GM12891 (cell line): Measurements from ENCODE around the gene PDZRN4. TPM values are rescaled to one million over a fixed set of nuclear protein-coding genes. Genes with fewer than 3 reads are reported as not detected.
"Not testable (repeated sequence)": the region's sequence is repeated elsewhere in the genome, so short reads cannot be mapped to it uniquely, and the experiment has no call there.

Source experiments
- DNase-seq: peaks from one replicate; pipeline ENCODE4 v3.0.0; 2011; ENCODE audit warnings: low spot score; ENCODE audit not compliant: insufficient read length
- FAIRE-seq: peaks from 2 replicates; lab custom pipeline; 2011; peaks lifted over from hg19 to GRCh38; lab: Jason Lieb, UNC
- PAX5 ChIP-seq: IDR thresholded peaks from 2 replicates; pipeline ENCODE4 v1.6.1; 2011; ENCODE audit warnings: low read length, moderate library complexity, mild to moderate bottlenecking; ENCODE audit not compliant: insufficient read depth, severe bottlenecking
- POLR2A ChIP-seq: IDR thresholded peaks from 2 replicates; pipeline ENCODE4 v1.6.1; 2011; ENCODE audit warnings: low read depth, low read length, control low read depth
- POLR2AphosphoS5 ChIP-seq: IDR thresholded peaks from 2 replicates; pipeline ENCODE4 v1.6.1; 2011; ENCODE audit warnings: low read depth, low read length, control low read depth
- POU2F2 ChIP-seq: IDR thresholded peaks from 2 replicates; pipeline ENCODE4 v1.6.1; 2011; ENCODE audit warnings: low read depth, mild to moderate bottlenecking, control low read depth, low read length, moderate library complexity
- SPI1 ChIP-seq: IDR thresholded peaks from 2 replicates; pipeline ENCODE4 v1.6.1; 2011; ENCODE audit warnings: low read depth, low read length, control low read depth
- TAF1 ChIP-seq: IDR thresholded peaks from 2 replicates; pipeline ENCODE4 v1.6.1; 2011; ENCODE audit warnings: low read depth, low read length, control low read depth
- polyA plus RNA-seq: library from polyadenylated mRNA; unstranded; fragments of >200 nt; gene quantifications from one replicate; pipeline ENCODE4 v1.2.1, GENCODE V29; 2012; ENCODE audit warnings: low read depth, missing spikeins, inconsistent platforms; ENCODE audit not compliant: missing spikeins

The PDZRN4 gene
- not detected for polyA plus RNA-seq

GRCh38 chr12:41188058-41188840, at the start of gene PDZRN4:
TSS of gene PDZRN4 (plus strand) at chr12:41188320.
- TF ChIP-seq PAX5 (no peak), POU2F2 (no peak), POLR2A (no peak), POLR2AphosphoS5 (no peak), TAF1 (no peak), SPI1 (no peak)
- no peak for FAIRE-seq
- no peak for DNase-seq

GRCh38 chr12:41140117-41140516, 48.0 kb upstream of the PDZRN4 start:
- DNase-seq (no peak), FAIRE-seq (no peak)
- TF ChIP-seq PAX5: no peak
- TF ChIP-seq SPI1: no peak
- TF ChIP-seq POLR2A: no peak
- no peak for TF ChIP-seq POU2F2
- no peak for TF ChIP-seq TAF1
- TF ChIP-seq POLR2AphosphoS5: no peak

GRCh38 chr12:41141104-41141503, 47.0 kb upstream of the PDZRN4 start:
- FAIRE-seq: no peak
- no peak for TF ChIP-seq PAX5
- no peak for TF ChIP-seq POU2F2
- TF ChIP-seq TAF1: no peak
- TF ChIP-seq POLR2AphosphoS5: no peak
- TF ChIP-seq SPI1: no peak
- TF ChIP-seq POLR2A: no peak

GRCh38 chr12:41142376-41142775, 45.7 kb upstream of the PDZRN4 start:
- FAIRE-seq (no peak), DNase-seq (no peak)
- TF ChIP-seq TAF1 (no peak), POLR2A (no peak), POU2F2 (no peak), POLR2AphosphoS5 (no peak)

More at GRCh38 chr12:41141104-41141503, 47.0 kb upstream of the PDZRN4 start:
- no peak for DNase-seq

DNA sequence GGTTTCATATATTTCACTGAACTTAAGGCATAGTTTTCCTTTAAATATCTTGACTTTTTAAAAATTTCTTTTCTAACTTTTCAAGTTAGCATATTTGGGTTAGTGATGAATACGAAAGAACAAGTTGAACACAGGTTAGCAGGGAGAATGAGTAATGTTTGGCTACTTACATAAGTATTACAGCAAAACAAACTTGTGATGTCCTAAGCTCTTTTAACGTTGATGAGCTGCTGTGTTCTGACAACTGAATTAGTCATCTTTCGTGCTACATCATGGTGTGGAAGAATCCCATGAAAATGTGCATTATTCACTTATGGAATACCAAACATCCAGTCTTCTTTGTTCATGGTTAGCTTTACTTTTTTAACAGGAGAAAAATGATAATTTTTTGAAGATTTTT, 36.3 kb upstream of the PDZRN4 start:
- no peak for FAIRE-seq
- TF ChIP-seq TAF1: no peak
- no peak for TF ChIP-seq SPI1
- no peak for TF ChIP-seq POU2F2
- no peak for TF ChIP-seq PAX5
- no peak for TF ChIP-seq POLR2AphosphoS5
- TF ChIP-seq POLR2A: no peak
- no peak for DNase-seq

- no peak for FAIRE-seq
- DNase-seq: no peak
- no peak for TF ChIP-seq POLR2A
Observed at GRCh38 chr12:41162461-41162860, 25.7 kb upstream of the PDZRN4 start.

- no peak for FAIRE-seq
- no peak for TF ChIP-seq SPI1
- TF ChIP-seq POLR2A: no peak
- no peak for TF ChIP-seq POLR2AphosphoS5
- no peak for TF ChIP-seq POU2F2
- no peak for TF ChIP-seq PAX5
- no peak for TF ChIP-seq TAF1
- no peak for DNase-seq
Observed at GRCh38 chr12:41167701-41168100, 20.4 kb upstream of the PDZRN4 start.

DNA sequence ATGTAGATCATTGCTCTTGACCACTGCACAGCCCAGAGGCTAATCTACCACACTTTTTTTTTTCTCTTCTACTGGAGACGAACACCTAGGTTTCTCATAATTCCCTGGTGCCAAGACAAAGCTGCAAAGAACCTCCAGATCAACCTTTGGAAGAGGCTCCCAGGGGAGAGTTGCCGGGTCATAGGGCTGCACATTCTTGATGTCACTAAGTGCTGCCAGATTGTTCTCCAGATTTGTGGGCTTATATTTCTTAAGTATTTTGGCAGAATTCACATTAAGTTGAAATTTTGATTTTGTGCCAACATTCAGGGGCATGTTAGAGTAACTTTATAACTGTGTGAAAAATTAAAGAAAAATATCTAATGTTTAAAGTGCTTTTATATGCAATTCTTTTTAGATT, 13.5 kb upstream of the PDZRN4 start:
- DNase-seq (no peak), FAIRE-seq (no peak)
- TF ChIP-seq POLR2AphosphoS5 (no peak), POLR2A (no peak), PAX5 (no peak)

DNA sequence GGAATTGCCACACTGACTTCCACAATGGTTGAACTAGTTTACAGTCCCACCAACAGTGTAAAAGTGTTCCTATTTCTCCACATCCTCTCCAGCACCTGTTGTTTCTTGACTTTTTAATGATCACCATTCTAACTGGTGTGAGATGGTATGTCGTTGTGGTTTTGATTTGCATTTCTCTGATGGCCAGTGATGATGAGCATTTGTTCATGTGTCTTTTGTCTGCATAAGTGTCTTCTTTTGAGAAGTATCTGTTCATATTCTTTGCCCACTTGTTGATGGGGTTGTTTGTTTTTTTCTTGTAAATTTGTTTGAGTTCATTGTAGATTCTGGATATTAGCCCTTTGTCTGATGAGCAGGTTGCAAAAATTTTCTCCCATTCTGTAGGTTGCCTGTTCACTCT, 8.6 kb upstream of the PDZRN4 start:
- not testable (repeated sequence) for FAIRE-seq, DNase-seq

- FAIRE-seq: no peak
- DNase-seq: no peak
- TF ChIP-seq PAX5 (no peak), TAF1 (no peak), POLR2AphosphoS5 (no peak), POLR2A (no peak), SPI1 (no peak), POU2F2 (no peak)
Observed at GRCh38 chr12:41184864-41185263, 3.3 kb upstream of the PDZRN4 start.

GRCh38 chr12:41186026-41186425, 2.1 kb upstream of the PDZRN4 start:
- no peak for FAIRE-seq
- no peak for TF ChIP-seq PAX5
- TF ChIP-seq POLR2A: no peak
- no peak for TF ChIP-seq SPI1
- TF ChIP-seq TAF1: no peak
- TF ChIP-seq POLR2AphosphoS5: no peak
- no peak for TF ChIP-seq POU2F2
- DNase-seq: no peak
